HCT116 (cell line): ENCODE measurements around the gene BFSP1. TPM values are rescaled to one million over a fixed set of nuclear protein-coding genes. Genes with fewer than 3 reads are reported as not detected.

Source experiments
- ATAC-seq: fragments of 200-7000 bp; cut with Tn5 transposase; 2 replicates; pipeline ENCODE4 v1.9.1; 2020; ENCODE audit warnings: mild to moderate bottlenecking, moderate library complexity
- BruUV-seq: library from RNA; stranded (reverse); fragments of 400-500 nt; replicated peaks from 2 replicates; lab custom pipeline; 2021; lab: Mats Ljungman, UMichigan
- CTCF ChIA-PET: fragments of 300-600 bp; sonication (Branson Sonifier 250); formaldehyde crosslinking; loops from one replicate; lab custom pipeline; 2021; ENCODE audit warnings: antibody characterized with exemption; lab: Charles Lee
- POLR2A ChIA-PET: fragments of 300-600, 350-600 bp; sonication (Branson Sonifier 250); formaldehyde crosslinking; loops from one replicate; lab custom pipeline; 2021; ENCODE audit warnings: antibody characterized with exemption; lab: Charles Lee
- RAD21 ChIA-PET, 2 experiments: fragments of 300-600 bp; sonication (Branson Sonifier 250); formaldehyde crosslinking; loops; one replicate each; lab custom pipeline; 2023; ENCODE audit warnings: low total read pairs in 2 of 2; ENCODE audit not compliant: uncharacterized antibody in 2 of 2, unreplicated experiment in 2 of 2, low non-redundant PET in 1 of 2; lab: Charles Lee
- DNase-seq: peaks from one replicate; pipeline ENCODE4 v3.0.0-alpha.2; 2010; ENCODE audit warnings: low read depth, low spot score
- H2AFZ ChIP-seq: fragments of 200-600 bp; shearing (Covaris generic), sonication (generic); 2 replicates; pipeline ENCODE4 v1.6.1; 2017; ENCODE audit warnings: low read depth, mixed run types, mixed read lengths, antibody characterized with exemption, low read length; ENCODE audit not compliant: poor library complexity, severe bottlenecking
- H3K27ac ChIP-seq: 2 replicates; pipeline ENCODE4 v1.5.1; 2012; ENCODE audit warnings: low read depth, low read length
- H3K27me3 ChIP-seq: fragments of 200-600 bp; sonication (generic); 2 replicates; pipeline ENCODE4 v1.6.1; 2016; ENCODE audit warnings: mixed run types, low read length, mixed read lengths; ENCODE audit not compliant: insufficient read depth
- H3K36me3 ChIP-seq, 2 experiments: fragments of 200-500 bp in 1 of 2; fragments of 200-600 bp in 1 of 2; sonication (Bioruptor generic) in 1 of 2; sonication (generic) in 1 of 2; 2 replicates each; pipeline versions ENCODE4 v1.5.1 to v1.6.1; 2014 to 2016; ENCODE audit warnings: low read length in 2 of 2, inconsistent platforms in 1 of 2, mixed read lengths in 1 of 2, mixed run types in 1 of 2; ENCODE audit not compliant: insufficient read depth in 2 of 2, control insufficient read depth in 1 of 2
- H3K4me1 ChIP-seq, 2 experiments: fragments of 200-600 bp in 1 of 2; sonication (generic) in 1 of 2; 2 replicates each; pipeline versions ENCODE4 v1.5.1 to v1.6.1; 2012 to 2017; ENCODE audit warnings: low read length in 2 of 2, inconsistent platforms in 1 of 2, mild to moderate bottlenecking in 1 of 2, mixed read lengths in 1 of 2, mixed run types in 1 of 2, moderate library complexity in 1 of 2; ENCODE audit not compliant: insufficient read depth in 2 of 2, control insufficient read depth in 1 of 2
- H3K4me2 ChIP-seq: fragments of 200-600 bp; sonication (generic); 2 replicates; pipeline ENCODE4 v1.6.1; 2017; ENCODE audit warnings: mixed run types, low read length, mixed read lengths
- H3K4me3 ChIP-seq, 2 experiments: fragments of 200-600 bp in 1 of 2; sonication (generic) in 1 of 2; replicated peaks in 1 of 2; 2 replicates each; pipeline ENCODE4 v1.5.1; 2011 to 2016; ENCODE audit warnings: low read length in 2 of 2, control low read depth in 1 of 2, low read depth in 1 of 2, mild to moderate bottlenecking in 1 of 2, mixed read lengths in 1 of 2, mixed run types in 1 of 2
- H3K79me2 ChIP-seq: fragments of 200-600 bp; sonication (generic); 2 replicates; pipeline ENCODE4 v1.6.1; 2017; ENCODE audit warnings: mild to moderate bottlenecking, mixed run types, low read length, moderate library complexity, mixed read lengths; ENCODE audit not compliant: insufficient read depth
- H3K9ac ChIP-seq: fragments of 200-600 bp; sonication (generic); 2 replicates; pipeline ENCODE4 v1.6.1; 2016; ENCODE audit warnings: low read length, mixed read lengths
- H3K9me2 ChIP-seq: fragments of 200-600 bp; sonication (generic), shearing (Covaris generic); 2 replicates; pipeline ENCODE4 v1.6.1; 2017; ENCODE audit warnings: mixed run types, mild to moderate bottlenecking, moderate library complexity; ENCODE audit not compliant: insufficient read depth
- H3K9me3 ChIP-seq, 2 experiments: fragments of 200-500 bp in 1 of 2; fragments of 200-600 bp in 1 of 2; sonication (Bioruptor generic) in 1 of 2; sonication (generic) in 1 of 2; 2 replicates each; pipeline ENCODE4 v1.6.1; 2014 to 2017; ENCODE audit warnings: low read length in 2 of 2, mixed read lengths in 2 of 2, inconsistent platforms in 1 of 2, low read depth in 1 of 2, mild to moderate bottlenecking in 1 of 2, mixed run types in 1 of 2, moderate library complexity in 1 of 2; ENCODE audit not compliant: control insufficient read depth in 1 of 2, insufficient read depth in 1 of 2
- H4K20me1 ChIP-seq: fragments of 200-600 bp; sonication (generic), shearing (Covaris generic); 2 replicates; pipeline ENCODE4 v1.6.1; 2017; ENCODE audit warnings: mixed run types, mild to moderate bottlenecking, moderate library complexity; ENCODE audit not compliant: insufficient read depth
- ATF3 ChIP-seq: IDR thresholded peaks from 2 replicates; pipeline ENCODE4 v1.6.1; 2012
- EGR1 ChIP-seq: IDR thresholded peaks from 2 replicates; pipeline ENCODE4 v1.6.1; 2012; ENCODE audit warnings: low read depth
- ELF1 ChIP-seq: IDR thresholded peaks from 2 replicates; pipeline ENCODE4 v1.6.1; 2012; ENCODE audit warnings: low read depth, borderline replicate concordance
- EZH2phosphoT487 ChIP-seq: fragments of 200-600 bp; IDR thresholded peaks from 2 replicates; pipeline ENCODE4 v1.6.1; 2018; ENCODE audit warnings: antibody characterized with exemption, borderline replicate concordance
- FOSL1 ChIP-seq: IDR thresholded peaks from 2 replicates; pipeline ENCODE4 v1.6.1; 2012; ENCODE audit warnings: low read depth
- JUND ChIP-seq: IDR thresholded peaks from 2 replicates; pipeline ENCODE4 v1.6.1; 2012
- POLR2AphosphoS5 ChIP-seq: IDR thresholded peaks from 2 replicates; pipeline ENCODE4 v1.6.1; 2011; ENCODE audit warnings: mild to moderate bottlenecking, low read depth, low read length, moderate library complexity
- RAD21 ChIP-seq: IDR thresholded peaks from 2 replicates; pipeline ENCODE4 v1.6.1; 2012; ENCODE audit warnings: low read depth, mild to moderate bottlenecking
- REST ChIP-seq: IDR thresholded peaks from 2 replicates; pipeline ENCODE4 v1.6.1; 2012; ENCODE audit warnings: low read depth
- SIN3A ChIP-seq: IDR thresholded peaks from 2 replicates; pipeline ENCODE4 v1.6.1; 2012; ENCODE audit warnings: low read depth
- SP1 ChIP-seq: IDR thresholded peaks from 2 replicates; pipeline ENCODE4 v1.6.1; 2012; ENCODE audit warnings: low read depth
- TCF7L2 ChIP-seq: IDR thresholded peaks from 2 replicates; pipeline ENCODE4 v1.7.0; 2011; ENCODE audit warnings: borderline replicate concordance, inconsistent platforms; ENCODE audit not compliant: insufficient read depth, insufficient read length; ENCODE audit errors: extremely low read depth
- YY1 ChIP-seq: IDR thresholded peaks from 2 replicates; pipeline ENCODE4 v1.6.1; 2011; ENCODE audit warnings: low read length, low read depth, moderate library complexity, mild to moderate bottlenecking; ENCODE audit not compliant: insufficient replicate concordance; ENCODE audit errors: extremely low read depth
- ZBTB33 ChIP-seq: IDR thresholded peaks from 2 replicates; pipeline ENCODE4 v1.6.1; 2011; ENCODE audit warnings: mild to moderate bottlenecking, low read length, moderate library complexity; ENCODE audit not compliant: insufficient replicate concordance; ENCODE audit errors: extremely low read depth
- intact Hi-C: fragments of 100-400 bp; cut with micrococcal nuclease; formaldehyde crosslinking; loops from 2 replicates; pipeline ENCODE4 v1.10.0; 2022
- total RNA-seq: library from RNA; stranded (reverse); gene quantifications from one replicate; pipeline ENCODE4 v1.2.1, GENCODE V29; 2021; ENCODE audit not compliant: unreplicated experiment

The BFSP1 gene
- total RNA-seq, 1 experiment from 2014 or later = 8.8 TPM

- Histone ChIP-seq H3K9me3 (no peaks in the 10 kb centered on the region), H3K36me3 (no peaks in the 10 kb centered on the region), H3K79me2 (no peaks in the 10 kb centered on the region), H2AFZ (no peak overlapping the region), H3K4me2 (no peak overlapping the region), H3K9me2 (no peaks in the 10 kb centered on the region), H3K27ac (no peak overlapping the region), H4K20me1 (no peaks in the 10 kb centered on the region), H3K27me3 (no peaks in the 10 kb centered on the region), H3K9ac (no peak overlapping the region), H3K4me3 (no peak overlapping the region), H3K4me1 (no peaks in the 10 kb centered on the region)
- ChIA-PET RAD21 (no interaction called here), POLR2A (no interaction called here), CTCF (no interaction called here)
- TF ChIP-seq SIN3A (no peak), EZH2phosphoT487 (no peak), SP1 (no peak), YY1 (no peak), REST (no peak), ATF3 (no peak), POLR2AphosphoS5 (no peak), TCF7L2 (no peak), RAD21 (no peak), ELF1 (no peak), EGR1 (no peak), ZBTB33 (no peak), FOSL1 (no peak), JUND (no peak)
- no peak for ATAC-seq
- no peak for DNase-seq
- no TSS peak for BruUV-seq
- intact Hi-C loops = no loop called here
Measured at GRCh38 chr20:17461941-17462340, 69.2 kb downstream of the BFSP1 start.
